GM10847 (cell line): ENCODE measurements around the gene MORC3.

Experiments used
- POLR2A ChIP-seq: IDR thresholded peaks from 2 replicates; pipeline ENCODE4 v1.6.1; 2011; ENCODE audit not compliant: insufficient read length; ENCODE audit errors: extremely low read depth

MORC3 gene

DNA sequence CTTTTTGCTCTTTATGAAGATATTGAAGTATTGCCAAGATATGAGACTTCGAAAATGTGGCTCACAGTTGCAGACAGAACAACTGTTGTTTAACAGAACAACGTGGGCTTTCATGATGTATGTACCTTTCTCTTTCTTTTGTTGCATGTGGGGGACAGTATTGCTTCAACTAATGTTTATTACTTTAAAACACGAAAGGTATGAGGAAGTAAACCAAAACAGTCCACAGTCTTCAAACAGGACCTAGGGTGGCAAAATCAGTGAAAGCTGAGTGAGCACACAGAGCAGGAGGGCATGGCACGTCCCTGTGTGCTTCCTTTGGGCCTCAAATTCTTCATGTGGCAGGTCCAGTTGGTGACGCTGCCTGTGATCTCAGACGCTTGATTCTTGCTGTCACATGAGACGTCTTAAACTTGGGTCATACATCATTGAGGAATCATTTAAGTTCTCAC, 57.4 kb downstream of the MORC3 start:
- TF ChIP-seq POLR2A = no peak

DNA sequence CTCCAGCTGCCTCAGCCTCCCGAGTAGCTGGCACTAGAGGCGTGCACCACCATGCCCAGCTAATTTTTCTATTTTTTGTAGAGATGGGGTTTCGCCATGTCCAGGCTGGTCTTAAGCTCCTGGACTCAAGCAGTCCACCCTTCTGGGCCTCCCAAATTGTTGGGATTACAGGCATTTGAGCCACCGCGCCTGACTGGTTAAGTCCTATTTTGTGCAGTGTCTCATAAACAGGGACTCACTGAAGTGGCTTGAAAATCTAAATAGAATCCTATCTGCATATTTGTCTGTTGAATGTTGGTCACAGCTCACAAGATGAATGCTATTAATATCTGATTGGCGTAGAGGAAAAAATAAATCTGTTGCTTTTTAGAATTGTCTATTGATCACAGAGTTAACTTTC, 59.3 kb downstream of the MORC3 start:
- no peak for TF ChIP-seq POLR2A

DNA sequence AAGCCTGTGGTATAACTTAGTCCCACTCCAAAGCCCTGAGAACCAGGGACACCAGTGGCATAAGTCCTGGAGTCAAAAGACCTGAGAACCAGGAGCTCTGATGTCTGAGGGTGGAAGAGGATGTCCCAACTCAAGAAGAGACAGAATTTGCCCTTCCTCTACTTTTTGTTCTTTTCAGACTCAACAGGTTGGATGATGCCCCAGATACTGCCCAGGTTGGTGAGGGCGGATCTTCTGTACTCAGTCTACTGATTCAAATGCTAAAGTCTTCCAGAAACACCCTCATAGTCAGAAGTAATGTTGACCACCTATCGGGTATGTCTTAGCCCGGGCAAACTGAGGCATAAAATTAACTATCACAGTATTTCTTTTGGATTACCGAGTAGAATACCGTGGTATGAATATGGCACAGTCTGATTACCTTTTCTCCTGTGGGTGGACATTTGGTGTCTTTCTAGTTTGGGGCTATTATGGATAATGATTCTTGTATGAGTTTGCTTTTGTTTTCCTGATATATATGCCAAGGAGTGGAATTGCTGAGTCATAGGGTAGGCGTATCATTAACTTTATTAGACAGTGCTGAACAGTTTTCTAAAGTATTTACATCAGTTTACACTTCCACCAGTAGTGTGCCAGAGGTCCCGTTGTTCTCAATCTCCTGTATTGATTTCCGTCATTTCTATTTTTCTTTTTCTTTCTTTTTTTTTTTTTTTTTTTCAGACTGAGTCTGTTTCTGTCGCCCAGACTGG, 62.0 kb downstream of the MORC3 start:
- TF ChIP-seq POLR2A = no peak

DNA sequence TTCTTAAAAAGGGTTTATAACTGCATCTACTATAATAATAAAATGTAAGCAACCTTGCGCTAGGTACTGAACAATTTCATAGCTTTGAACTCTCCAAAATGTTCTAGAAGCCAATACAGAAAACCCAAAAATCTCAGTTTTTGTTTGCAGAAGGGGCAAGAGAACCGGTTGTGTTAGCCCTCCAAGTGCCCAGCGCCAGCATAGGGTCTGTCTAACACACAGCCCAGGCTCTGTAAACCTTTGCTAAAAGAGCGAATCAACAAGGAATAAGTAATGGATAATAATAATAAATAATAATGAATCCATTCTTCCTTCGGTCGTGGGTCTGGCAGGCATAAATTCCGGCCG, 64.9 kb downstream of the MORC3 start:
- no peak for TF ChIP-seq POLR2A

DNA sequence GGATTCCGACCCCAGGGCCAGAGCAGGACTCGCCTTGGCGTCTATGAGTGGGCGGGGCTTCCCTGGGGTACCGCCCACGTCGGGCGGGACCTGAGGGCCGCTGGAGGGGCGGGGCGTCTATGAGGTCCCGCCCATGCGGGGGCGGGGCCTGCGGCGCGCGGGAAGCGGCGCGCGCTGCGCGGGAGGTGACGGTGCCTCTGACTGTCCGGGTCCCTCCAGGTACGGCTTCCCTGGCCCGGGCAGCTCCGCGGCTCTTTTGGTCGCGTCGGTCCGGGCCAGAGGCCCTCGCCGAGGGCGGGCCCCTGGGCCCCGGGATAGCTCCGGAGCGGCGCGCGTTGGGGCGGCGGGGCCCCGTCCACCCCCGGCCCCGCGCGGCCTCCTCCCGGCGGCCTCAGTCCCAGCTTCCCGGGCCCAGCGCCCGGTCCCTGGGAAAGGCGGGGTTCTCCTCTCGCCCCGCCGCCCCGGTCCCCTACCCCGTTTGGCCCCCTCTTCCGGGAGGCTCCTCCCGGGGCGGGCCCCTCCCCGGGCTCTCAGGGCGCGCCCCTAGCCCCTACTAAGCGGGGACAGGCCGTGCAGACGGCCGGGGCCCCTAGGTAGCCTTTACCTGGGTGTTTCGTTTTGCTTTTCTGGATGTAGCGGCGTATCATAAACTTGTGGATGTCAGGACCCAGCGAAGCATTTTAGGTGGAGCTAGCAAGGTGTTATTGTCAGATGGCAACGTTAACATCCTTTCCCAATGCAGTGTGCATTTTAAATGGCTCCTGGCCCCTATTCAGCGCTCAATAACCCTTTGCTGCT, 65.4 kb downstream of the MORC3 start, which contains the start of gene CHAF1B:
Gene CHAF1B, plus strand, starts transcription at position 160 of the 798 bp plus-strand sequence. CDS start 745 bp downstream, outside the sequence.
- TF ChIP-seq POLR2A = peak; percentile 54

DNA sequence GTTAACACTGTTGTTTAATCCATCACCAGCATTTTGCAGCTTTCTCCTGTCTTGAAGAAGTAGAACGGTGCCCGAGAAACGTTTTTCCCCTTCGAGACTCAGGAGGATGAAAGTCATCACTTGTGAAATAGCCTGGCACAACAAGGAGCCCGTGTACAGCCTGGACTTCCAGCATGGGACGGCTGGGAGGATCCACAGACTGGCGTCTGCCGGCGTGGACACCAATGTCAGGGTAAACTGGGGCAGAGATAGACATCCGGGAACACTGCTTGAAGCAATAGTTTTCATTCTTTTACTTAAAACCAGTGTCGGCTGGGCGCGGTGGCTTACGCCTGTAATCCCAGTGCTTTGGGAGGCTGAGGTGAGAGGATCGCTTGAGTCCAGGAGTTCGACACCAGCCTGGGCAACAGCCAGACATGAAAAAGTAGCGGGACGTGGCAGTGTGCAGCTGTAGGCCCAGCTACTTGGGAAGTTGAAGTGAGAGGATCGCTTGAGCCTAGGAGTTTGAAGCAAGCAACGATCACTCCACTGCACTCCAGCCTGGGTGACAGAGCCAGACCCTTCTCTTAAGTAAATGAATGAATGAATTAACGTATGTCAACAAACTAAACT, 66.1 kb downstream of the MORC3 start:
- no peak for TF ChIP-seq POLR2A

DNA sequence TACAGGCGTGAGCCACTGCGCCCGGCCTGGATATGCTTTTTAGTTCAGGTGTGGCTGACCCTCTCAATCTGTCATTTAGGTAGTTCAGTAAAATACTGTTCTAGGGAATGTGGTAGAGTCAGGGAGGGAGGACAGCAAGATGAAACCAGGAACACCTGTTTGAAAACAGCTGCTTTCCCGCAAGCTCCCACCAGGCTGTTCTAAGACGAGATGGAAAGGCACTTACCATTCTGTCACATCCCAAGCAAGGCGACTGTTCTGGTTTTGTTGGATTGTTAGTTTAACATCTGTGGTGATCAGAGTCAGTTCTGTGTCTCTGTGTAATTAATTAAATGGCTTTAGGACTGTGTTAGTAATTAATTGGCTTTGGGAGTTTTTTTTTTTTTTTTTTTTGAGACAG, 68.1 kb downstream of the MORC3 start:
- no peak for TF ChIP-seq POLR2A

DNA sequence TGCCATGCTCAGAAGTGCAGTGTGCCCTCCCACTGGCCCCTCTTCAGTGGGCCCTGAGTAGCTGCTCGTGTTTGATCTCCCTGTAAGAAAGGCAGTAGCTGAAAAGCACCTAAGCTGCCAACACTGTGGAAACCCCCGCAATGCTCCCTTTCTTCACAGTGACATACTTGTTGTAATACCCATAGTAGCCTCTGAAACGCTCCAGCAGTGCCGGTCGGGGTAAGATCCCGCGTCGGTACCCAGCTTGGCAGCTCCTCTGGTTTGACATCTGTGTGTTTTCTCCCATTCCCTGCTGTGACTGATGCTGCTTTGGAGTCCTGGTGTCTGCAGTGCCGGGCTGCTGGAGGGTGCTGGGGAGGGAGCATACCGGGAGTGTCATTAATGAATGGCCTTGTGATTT, 68.8 kb downstream of the MORC3 start:
- TF ChIP-seq POLR2A = no peak

DNA sequence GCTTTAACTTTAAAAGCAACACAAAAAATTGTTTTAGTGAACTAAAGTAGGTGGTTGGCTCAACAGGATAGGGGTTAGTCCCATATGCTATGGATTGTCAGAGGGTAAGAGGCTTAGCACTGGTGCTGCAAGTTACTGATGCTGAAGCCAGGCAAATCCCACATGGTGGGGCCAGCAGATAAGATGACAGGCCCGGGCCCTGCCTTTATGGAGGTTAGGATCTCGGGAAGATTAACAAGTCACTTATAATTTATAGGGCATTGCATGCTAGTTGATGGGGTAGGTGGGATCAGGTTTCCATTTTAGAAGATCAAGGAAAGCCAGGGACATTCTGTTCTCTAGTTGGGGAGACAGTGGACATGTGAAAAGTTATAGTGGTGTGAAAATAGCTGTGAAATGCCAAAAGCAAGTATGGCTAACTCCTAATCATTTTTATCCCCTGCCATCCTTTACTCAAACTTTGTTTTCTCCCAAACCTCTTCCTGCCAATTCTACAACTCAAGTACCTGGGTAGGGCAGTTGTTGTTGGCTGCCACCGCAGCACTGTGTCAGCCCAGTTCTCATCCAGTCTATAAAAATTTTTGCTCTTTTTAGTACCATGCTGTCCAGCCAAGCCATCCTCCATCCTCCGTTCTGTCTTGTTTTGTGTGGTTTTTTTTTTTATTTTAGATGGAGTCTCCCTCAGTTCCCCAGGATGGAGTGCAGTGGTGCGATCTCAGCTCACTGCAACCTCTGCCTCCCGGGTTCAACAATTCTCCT, 75.5 kb downstream of the MORC3 start:
- TF ChIP-seq POLR2A = no peak

DNA sequence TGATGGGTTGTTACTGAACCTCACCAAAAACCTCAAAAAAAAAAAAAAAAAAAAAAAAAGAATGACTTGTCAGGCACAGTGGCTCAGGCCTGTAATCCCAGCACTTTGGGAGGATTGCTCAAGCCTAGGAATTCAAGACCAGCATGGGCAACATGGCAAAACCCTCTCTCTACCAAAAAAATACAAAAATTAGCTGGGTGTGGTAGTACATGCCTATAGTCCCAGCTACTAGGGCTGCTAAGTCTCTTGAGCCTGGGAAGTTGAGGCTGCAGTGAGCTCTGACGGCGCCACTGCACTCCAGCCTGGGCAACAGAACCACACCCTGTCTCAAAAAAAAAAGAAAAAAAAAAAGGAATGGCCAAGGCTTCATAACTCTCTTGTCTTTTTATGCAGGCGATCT, 76.3 kb downstream of the MORC3 start:
- TF ChIP-seq POLR2A = no peak

DNA sequence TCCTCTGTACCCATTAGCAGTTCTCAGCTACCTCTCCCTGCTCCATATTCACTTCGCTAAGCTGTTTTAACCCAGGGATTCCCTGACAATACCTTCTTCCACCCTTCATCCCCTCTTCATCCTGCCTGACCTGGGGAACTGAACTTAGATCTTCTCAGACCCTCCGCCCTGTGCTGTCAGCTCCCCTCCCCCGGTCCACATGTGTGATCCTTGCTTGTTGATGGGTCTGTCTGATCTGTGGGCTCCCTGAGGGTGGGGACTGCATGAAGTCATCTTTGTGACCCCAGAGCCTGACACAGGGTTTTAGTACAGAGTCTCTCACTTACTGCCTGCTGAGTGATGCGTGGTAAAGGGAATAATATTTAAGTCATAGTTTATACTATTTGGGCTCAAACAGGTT, 77.0 kb downstream of the MORC3 start:
- no peak for TF ChIP-seq POLR2A

DNA sequence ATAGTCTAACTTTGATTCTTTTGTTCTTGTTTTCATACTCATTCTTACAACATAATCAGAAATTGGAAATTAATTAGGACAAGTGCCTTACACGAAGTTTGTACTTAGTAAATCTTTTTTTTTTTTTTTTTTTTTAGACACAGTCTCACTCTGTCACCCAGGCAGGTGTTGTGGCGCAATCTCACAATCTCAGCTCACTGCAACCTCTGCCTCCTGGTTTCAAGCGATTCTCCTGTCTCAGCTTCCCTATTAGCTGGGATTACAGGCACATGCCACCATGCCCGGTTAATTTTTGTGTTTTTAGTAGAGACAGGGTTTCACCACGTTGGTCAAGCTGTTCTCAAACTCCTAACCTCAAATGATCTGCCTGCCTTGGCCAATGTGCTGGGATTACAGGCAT, 77.6 kb downstream of the MORC3 start:
- TF ChIP-seq POLR2A = no peak

DNA sequence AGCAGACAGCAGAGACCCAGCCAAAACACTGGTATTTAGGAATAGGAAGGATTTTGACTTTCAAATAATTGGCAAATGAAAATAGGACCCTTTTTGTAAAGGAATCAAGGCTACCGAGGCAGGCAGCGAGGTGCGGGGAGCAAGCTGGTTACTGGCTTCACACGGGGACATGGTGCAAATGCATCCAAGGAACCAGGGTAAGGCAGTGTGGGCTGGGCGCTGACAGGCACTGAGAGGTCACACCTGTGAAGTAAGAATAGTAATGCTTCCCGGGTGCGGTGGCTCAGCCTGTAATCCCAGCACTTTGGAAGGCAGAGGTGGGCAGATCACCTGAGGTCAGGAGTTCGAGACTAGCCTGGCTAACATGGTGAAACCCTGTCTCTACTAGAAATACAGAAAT, 80.7 kb downstream of the MORC3 start:
- no peak for TF ChIP-seq POLR2A

DNA sequence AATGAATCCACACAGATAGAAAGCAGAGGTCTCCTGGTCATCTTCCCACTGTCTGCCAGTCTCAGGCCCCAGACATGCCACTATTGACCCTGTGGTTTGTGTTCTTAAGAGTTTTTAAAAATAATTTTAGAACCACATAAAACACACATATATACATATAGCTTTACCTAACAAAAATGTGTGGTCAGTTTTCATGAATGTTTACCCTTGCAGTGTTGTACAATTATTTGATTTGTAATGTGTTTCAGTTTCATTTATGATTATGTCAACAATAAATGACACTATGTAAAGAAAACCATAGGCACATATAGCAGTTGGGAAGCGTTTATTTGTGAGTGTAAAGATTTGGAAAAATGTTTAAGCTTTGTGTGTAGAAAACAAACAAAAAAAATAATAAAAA, 82.3 kb downstream of the MORC3 start:
- no peak for TF ChIP-seq POLR2A

DNA sequence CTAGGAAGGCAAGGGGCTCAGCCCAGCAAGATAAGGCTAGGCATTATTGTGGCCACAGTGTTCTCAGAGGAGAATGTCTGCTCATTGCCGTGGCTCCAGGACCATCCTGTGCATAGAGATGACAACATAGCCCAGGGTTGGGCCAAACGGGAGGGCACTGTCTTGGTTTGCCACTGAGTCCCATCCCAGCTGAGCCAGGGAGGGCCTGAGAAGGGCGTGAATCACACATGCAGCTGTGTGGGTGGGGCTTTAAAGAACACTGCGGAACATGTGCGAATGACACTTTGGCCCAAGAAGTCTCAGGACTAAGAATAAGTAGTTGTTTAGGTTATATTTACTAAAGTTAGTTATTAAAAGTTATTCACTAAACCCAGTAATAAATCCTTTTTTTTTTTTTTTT, 83.7 kb downstream of the MORC3 start:
- no peak for TF ChIP-seq POLR2A
